ENCODE data around the gene OPCML. TPM values are rescaled to one million over a fixed set of nuclear protein-coding genes. Genes with fewer than 3 reads are reported as not detected.

The OPCML gene
- total RNA-seq, 2 experiments from 2014 or later: not detected

DNA sequence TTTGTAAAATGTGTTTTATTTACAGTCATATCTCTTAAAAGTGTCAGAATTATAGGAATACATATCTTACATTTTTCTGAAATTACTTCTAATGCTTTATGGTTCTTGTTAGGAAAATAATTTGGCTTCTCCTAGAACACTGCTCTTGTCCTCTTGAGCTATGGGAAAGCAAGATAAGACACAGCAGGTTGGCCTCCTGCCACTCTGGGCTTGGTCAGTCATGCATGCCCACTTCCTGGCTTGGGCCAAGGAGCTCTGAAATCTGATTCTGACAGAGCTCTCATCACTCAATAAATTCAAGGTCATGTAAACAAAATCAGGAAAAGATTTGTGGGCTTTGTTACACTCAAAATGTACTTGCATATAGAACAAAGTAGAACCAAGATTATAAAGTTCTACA is 1036.0 kb downstream of the OPCML start:
- Mint-ChIP-seq H3K4me3 (no peak overlapping the region), H3K36me3 (ENCODE audit: low read depth) (no peaks in the 10 kb centered on the region), H3K27ac (no peak overlapping the region), H3K27me3 (no peaks in the 10 kb centered on the region), H3K9me3 (ENCODE audit: low read depth) (peaks cover 3% of the 10 kb centered on the region), H3K4me1 (no peaks in the 10 kb centered on the region)
- DNase-seq (no peak), ATAC-seq (no peak)
- intact Hi-C loops (cut with DNase I, micrococcal nuclease): no loop called here
- CTCF ChIA-PET: no interaction called here
- POLR2A ChIA-PET: no interaction called here

DNA sequence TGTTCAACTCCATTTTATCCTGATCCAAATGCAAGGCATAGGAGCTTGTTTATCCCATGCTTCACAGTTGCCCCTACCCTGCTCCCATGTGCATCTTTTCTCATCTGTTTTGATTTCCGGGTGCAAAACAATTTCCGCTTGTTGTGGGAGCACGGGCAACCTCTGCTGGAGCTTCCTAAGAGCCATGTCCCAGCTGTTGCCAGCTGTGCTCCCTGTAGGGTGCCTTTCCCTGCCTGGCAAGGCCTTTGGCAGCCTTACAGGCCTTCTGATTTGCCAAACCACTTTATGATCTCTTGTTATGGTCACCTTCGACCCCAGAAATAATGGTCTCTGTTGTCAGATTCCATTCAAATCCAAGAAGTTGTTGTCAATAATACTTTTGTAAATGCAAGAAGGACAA is 1038.5 kb downstream of the OPCML start:
- no peak for DNase-seq
- no peaks in the 10 kb centered on the region for H3K4me1 Mint-ChIP-seq
- ChIA-PET CTCF (no interaction called here), POLR2A (no interaction called here)
- H3K9me3 Mint-ChIP-seq (ENCODE audit: low read depth): peaks cover 7% of the 10 kb centered on the region
- no peak overlapping the region for H3K27ac Mint-ChIP-seq
- intact Hi-C loops (cut with DNase I, micrococcal nuclease): no loop called here
- ATAC-seq: no peak
- no peaks in the 10 kb centered on the region for H3K27me3 Mint-ChIP-seq
- no peaks in the 10 kb centered on the region for H3K36me3 Mint-ChIP-seq (ENCODE audit: low read depth)
- no peak overlapping the region for H3K4me3 Mint-ChIP-seq

GRCh38 chr11:132490978-132491377 is 1041.3 kb downstream of the OPCML start:
- no peak for DNase-seq
- ChIA-PET CTCF (no interaction called here), POLR2A (no interaction called here)
- no peak for ATAC-seq
- no peaks in the 10 kb centered on the region for H3K4me1 Mint-ChIP-seq
- H3K27ac Mint-ChIP-seq: no peak overlapping the region
- H3K9me3 Mint-ChIP-seq (ENCODE audit: low read depth): peaks cover 10% of the 10 kb centered on the region
- no peaks in the 10 kb centered on the region for H3K27me3 Mint-ChIP-seq
- no peaks in the 10 kb centered on the region for H3K36me3 Mint-ChIP-seq (ENCODE audit: low read depth)
- H3K4me3 Mint-ChIP-seq: no peak overlapping the region
- intact Hi-C loops (cut with DNase I, micrococcal nuclease): no loop called here

- H3K27me3 Mint-ChIP-seq: no peaks in the 10 kb centered on the region
- no peaks in the 10 kb centered on the region for H3K4me1 Mint-ChIP-seq
- peaks cover 9% of the 10 kb centered on the region for H3K9me3 Mint-ChIP-seq (ENCODE audit: low read depth)
- no peak overlapping the region for H3K27ac Mint-ChIP-seq
- DNase-seq (no peak), ATAC-seq (no peak)
- intact Hi-C loops (cut with DNase I, micrococcal nuclease): no loop called here
- ChIA-PET POLR2A (no interaction called here), CTCF (no interaction called here)
- no peaks in the 10 kb centered on the region for H3K36me3 Mint-ChIP-seq (ENCODE audit: low read depth)
- H3K4me3 Mint-ChIP-seq: no peak overlapping the region
These were observed 1046.2 kb downstream of the OPCML start for GRCh38 chr11:132486060-132486459.

GRCh38 chr11:132475026-132475425 is 1057.3 kb downstream of the OPCML start:
- POLR2A ChIA-PET: no interaction called here
- Mint-ChIP-seq H3K36me3 (ENCODE audit: low read depth) (no peaks in the 10 kb centered on the region), H3K27ac (no peak overlapping the region), H3K9me3 (ENCODE audit: low read depth) (peaks cover under 1% of the 10 kb centered on the region), H3K4me1 (no peaks in the 10 kb centered on the region), H3K27me3 (no peaks in the 10 kb centered on the region), H3K4me3 (no peak overlapping the region)
- CTCF ChIA-PET: no interaction called here
- DNase-seq (no peak), ATAC-seq (no peak)
- intact Hi-C loops (cut with DNase I, micrococcal nuclease): no loop called here

- no peaks in the 10 kb centered on the region for H3K36me3 Mint-ChIP-seq (ENCODE audit: low read depth)
- H3K27ac Mint-ChIP-seq: no peak overlapping the region
- DNase-seq: no peak
- no peaks in the 10 kb centered on the region for H3K9me3 Mint-ChIP-seq (ENCODE audit: low read depth)
- POLR2A ChIA-PET: interaction anchor here (0.7 kb wide), 1 partner anchor 14 kb away, joined by 3 read pairs; no protein-coding TSS in a partner anchor
- no peak overlapping the region for H3K4me3 Mint-ChIP-seq
- intact Hi-C loops (cut with DNase I, micrococcal nuclease): no loop called here
- CTCF ChIA-PET: no interaction called here
- no peaks in the 10 kb centered on the region for H3K4me1 Mint-ChIP-seq
- no peak for ATAC-seq
- H3K27me3 Mint-ChIP-seq: no peaks in the 10 kb centered on the region
These were observed 1059.7 kb downstream of the OPCML start for GRCh38 chr11:132472411-132473172.

DNA sequence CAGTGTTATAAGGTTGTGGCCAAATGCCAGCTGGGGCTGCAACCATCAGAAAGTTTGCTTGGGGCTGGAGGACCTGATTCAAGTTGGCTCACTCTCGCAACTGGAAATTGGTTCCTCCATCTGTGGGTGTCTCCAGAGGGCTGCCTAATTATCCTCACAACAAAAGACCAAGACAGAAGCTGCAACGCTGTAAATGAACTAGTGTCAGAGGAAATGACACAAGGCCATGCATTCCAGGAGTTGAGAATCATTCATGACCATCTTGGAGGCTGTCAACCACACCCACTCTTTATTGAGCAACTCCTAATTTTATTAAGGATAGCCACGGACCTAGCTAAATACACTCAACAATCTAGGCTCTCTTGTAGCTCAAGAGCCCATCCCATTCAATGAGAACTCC is 1060.8 kb downstream of the OPCML start:
- ChIA-PET POLR2A (no interaction called here), CTCF (no interaction called here)
- ATAC-seq (no peak), DNase-seq (no peak)
- H3K27me3 Mint-ChIP-seq: no peaks in the 10 kb centered on the region
- H3K36me3 Mint-ChIP-seq (ENCODE audit: low read depth): no peaks in the 10 kb centered on the region
- no peak overlapping the region for H3K4me3 Mint-ChIP-seq
- intact Hi-C loops (cut with DNase I, micrococcal nuclease): no loop called here
- no peaks in the 10 kb centered on the region for H3K4me1 Mint-ChIP-seq
- no peaks in the 10 kb centered on the region for H3K9me3 Mint-ChIP-seq (ENCODE audit: low read depth)
- H3K27ac Mint-ChIP-seq: no peak overlapping the region

- POLR2A ChIA-PET: no interaction called here
- no peaks in the 10 kb centered on the region for H3K4me1 Mint-ChIP-seq
These were observed 1065.3 kb downstream of the OPCML start for GRCh38 chr11:132466983-132467382.

GRCh38 chr11:132464939-132465338 is 1067.4 kb downstream of the OPCML start:
- H3K27ac Mint-ChIP-seq: no peak overlapping the region
- ChIA-PET POLR2A (no interaction called here), CTCF (interaction anchor here (0.6 kb wide), 1 partner anchor 476 kb away, joined by 4 read pairs; no protein-coding TSS in a partner anchor)
- H3K4me3 Mint-ChIP-seq: no peak overlapping the region
- H3K27me3 Mint-ChIP-seq: peaks cover 2% of the 10 kb centered on the region
- intact Hi-C loops (cut with DNase I, micrococcal nuclease): no loop called here
- no peaks in the 10 kb centered on the region for H3K36me3 Mint-ChIP-seq (ENCODE audit: low read depth)
- no peak for DNase-seq
- H3K9me3 Mint-ChIP-seq (ENCODE audit: low read depth): peaks cover 1% of the 10 kb centered on the region
- no peaks in the 10 kb centered on the region for H3K4me1 Mint-ChIP-seq
- ATAC-seq: no peak

More at GRCh38 chr11:132466983-132467382, 1065.3 kb downstream of the OPCML start:
- DNase-seq: no peak
- no peak for ATAC-seq
- intact Hi-C loops (cut with DNase I, micrococcal nuclease): no loop called here
- H3K9me3 Mint-ChIP-seq (ENCODE audit: low read depth): no peaks in the 10 kb centered on the region
- no peak overlapping the region for H3K27ac Mint-ChIP-seq
- CTCF ChIA-PET: no interaction called here
- H3K36me3 Mint-ChIP-seq (ENCODE audit: low read depth): no peaks in the 10 kb centered on the region
- H3K4me3 Mint-ChIP-seq: no peak overlapping the region
- peaks cover 2% of the 10 kb centered on the region for H3K27me3 Mint-ChIP-seq

DNA sequence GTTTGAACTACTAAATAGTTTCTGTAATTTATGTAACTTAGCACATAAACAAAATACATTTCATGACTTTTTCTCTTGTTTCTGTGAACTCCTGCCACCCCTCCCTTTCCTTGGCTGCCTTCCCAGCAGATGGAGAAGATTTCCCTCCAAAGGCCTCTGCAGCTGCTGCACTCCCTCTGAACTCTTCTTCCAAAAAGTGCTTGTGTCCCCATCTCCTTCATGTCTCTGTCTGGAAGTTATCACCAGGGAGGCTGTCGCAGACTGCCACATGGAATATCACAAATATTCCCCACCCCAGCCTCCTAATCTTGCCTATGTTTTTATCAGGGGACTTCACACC is 1068.3 kb downstream of the OPCML start:
- DNase-seq: no peak
- ChIA-PET POLR2A (no interaction called here), CTCF (no interaction called here)
- ATAC-seq: no peak
- peaks cover 2% of the 10 kb centered on the region for H3K27me3 Mint-ChIP-seq
- intact Hi-C loops (cut with DNase I, micrococcal nuclease): no loop called here
- H3K4me1 Mint-ChIP-seq: no peaks in the 10 kb centered on the region
- no peak overlapping the region for H3K4me3 Mint-ChIP-seq
- peaks cover 3% of the 10 kb centered on the region for H3K9me3 Mint-ChIP-seq (ENCODE audit: low read depth)
- H3K36me3 Mint-ChIP-seq (ENCODE audit: low read depth): no peaks in the 10 kb centered on the region
- H3K27ac Mint-ChIP-seq: no peak overlapping the region

- intact Hi-C loops (cut with DNase I, micrococcal nuclease): no loop called here
- CTCF ChIA-PET: no interaction called here
- DNase-seq (no peak), ATAC-seq (no peak)
- no peaks in the 10 kb centered on the region for H3K4me1 Mint-ChIP-seq
- H3K9me3 Mint-ChIP-seq (ENCODE audit: low read depth): peaks cover 3% of the 10 kb centered on the region
- peaks cover 2% of the 10 kb centered on the region for H3K27me3 Mint-ChIP-seq
- H3K4me3 Mint-ChIP-seq: no peak overlapping the region
- H3K27ac Mint-ChIP-seq: no peak overlapping the region
- H3K36me3 Mint-ChIP-seq (ENCODE audit: low read depth): no peaks in the 10 kb centered on the region
- POLR2A ChIA-PET: no interaction called here
These were observed 1068.9 kb downstream of the OPCML start for GRCh38 chr11:132463295-132464002.

DNA sequence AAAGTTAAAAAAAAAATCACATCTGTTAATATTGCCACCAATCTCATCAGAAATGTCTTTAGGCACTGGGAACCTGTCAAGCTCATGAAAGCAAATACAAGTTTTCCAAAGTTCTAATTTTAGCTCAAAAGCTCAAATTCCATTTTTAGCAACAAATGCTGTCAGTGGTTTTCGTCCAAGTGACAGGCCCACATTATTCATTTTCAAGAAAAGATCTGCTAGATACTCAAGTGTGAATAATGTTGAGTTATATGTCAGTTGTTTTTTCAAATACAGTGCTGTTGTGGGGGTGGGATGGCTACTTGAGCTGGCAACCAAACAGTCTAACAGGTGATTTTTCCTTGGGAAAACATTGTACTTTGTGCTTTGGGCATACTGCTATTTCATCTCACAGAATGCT is 1072.6 kb downstream of the OPCML start:
- CTCF ChIA-PET: no interaction called here
- peaks cover 3% of the 10 kb centered on the region for H3K9me3 Mint-ChIP-seq (ENCODE audit: low read depth)
- DNase-seq (no peak), ATAC-seq (no peak)
- intact Hi-C loops (cut with DNase I, micrococcal nuclease): no loop called here
- no peaks in the 10 kb centered on the region for H3K4me1 Mint-ChIP-seq
- H3K27me3 Mint-ChIP-seq: no peaks in the 10 kb centered on the region
- no peak overlapping the region for H3K4me3 Mint-ChIP-seq
- no peaks in the 10 kb centered on the region for H3K36me3 Mint-ChIP-seq (ENCODE audit: low read depth)
- POLR2A ChIA-PET: no interaction called here
- H3K27ac Mint-ChIP-seq: no peak overlapping the region
